ENCODE results near the gene SLC6A9.

Gene SLC6A9

DNA sequence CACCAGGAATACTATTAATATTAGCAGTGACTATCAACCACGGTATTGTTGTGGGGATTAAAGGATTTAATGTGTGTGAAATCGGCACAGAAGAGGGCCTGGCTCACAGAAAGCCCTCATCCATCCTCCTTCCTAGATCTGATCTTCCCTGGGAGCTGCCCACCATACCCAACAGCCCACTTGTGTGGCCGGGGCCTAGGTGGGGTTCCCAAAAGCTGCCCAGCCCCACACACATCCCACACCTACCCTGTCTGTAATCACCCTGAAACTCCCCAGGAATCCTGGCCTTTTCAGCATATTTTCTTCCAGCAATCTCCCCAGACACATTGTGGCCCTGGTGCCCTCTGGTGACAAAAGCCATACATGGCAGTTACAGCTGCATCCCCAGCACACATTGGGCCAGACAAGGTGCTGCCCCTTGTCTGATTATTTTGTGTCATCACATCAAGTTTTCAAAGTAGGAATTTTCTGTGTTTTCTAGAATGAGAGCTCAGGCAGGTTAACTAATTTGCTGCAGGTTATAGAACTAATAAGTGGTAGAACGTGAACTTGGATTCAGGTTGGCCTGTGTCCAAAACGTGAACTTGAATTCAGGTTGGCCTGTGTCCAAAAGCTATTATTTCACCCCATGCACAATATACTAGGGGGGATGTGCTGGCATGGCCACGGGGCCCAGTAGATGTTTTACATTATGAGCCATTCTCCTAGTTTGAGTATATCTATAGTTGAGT is 5.3 kb upstream of the SLC6A9 start:
- DNase-seq (ENCODE audit: low read depth in 2 of 2) = peak; percentile 68 to 81
- TF ChIP-seq, protein P1, sequence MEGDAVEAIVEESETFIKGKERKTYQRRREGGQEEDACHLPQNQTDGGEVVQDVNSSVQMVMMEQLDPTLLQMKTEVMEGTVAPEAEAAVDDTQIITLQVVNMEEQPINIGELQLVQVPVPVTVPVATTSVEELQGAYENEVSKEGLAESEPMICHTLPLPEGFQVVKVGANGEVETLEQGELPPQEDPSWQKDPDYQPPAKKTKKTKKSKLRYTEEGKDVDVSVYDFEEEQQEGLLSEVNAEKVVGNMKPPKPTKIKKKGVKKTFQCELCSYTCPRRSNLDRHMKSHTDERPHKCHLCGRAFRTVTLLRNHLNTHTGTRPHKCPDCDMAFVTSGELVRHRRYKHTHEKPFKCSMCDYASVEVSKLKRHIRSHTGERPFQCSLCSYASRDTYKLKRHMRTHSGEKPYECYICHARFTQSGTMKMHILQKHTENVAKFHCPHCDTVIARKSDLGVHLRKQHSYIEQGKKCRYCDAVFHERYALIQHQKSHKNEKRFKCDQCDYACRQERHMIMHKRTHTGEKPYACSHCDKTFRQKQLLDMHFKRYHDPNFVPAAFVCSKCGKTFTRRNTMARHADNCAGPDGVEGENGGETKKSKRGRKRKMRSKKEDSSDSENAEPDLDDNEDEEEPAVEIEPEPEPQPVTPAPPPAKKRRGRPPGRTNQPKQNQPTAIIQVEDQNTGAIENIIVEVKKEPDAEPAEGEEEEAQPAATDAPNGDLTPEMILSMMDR (IDR thresholded peaks at IDR 0.05; ENCODE audit: low read depth, low read length) = peak; percentile 79
- H3K4me3 ChIP-seq (replicated peaks in 1 of 2; ENCODE audit: low read depth in 2 of 2, low read length in 2 of 2) = no peak overlapping the region

DNA sequence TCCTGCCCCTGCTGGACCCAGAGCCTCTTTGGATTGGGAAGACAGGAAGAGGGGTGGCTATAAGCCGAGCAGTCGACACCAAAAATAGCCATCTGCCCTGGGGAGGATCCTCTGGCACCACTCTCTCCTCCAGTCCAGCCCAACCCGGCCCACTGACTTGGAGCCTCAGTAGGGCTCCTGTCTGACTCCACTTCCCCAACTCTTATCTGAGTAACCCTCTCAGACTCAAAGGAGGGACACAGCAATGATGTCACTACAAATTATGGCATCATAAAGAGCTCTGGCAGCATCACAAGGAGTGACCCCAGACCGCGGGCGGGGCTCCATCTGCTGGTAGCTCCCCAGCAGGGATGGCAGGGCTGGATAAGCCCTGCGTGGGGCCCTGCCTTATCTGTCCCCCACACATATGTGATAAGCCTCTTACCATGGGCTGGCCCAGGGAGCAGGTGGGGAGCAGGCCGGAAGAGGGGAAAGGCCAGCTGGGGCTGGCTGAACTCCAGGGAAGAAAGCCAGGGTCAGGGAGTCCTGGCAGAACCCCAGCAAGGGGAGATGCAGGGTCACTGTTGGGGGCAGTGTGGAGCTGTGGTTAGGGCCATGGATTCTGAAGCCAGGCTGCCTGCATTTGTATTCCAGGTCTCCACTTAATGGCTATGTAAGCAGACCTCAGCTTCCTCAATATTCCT is 4.6 kb upstream of the SLC6A9 start:
- TF ChIP-seq, protein P1 (IDR thresholded peaks at IDR 0.05; ENCODE audit: low read depth, low read length) = no peak
- peak; percentile 34 to 56 for DNase-seq (ENCODE audit: low read depth in 2 of 2)
- no peak overlapping the region for H3K4me3 ChIP-seq (replicated peaks in 1 of 2; ENCODE audit: low read depth in 2 of 2, low read length in 2 of 2)

DNA sequence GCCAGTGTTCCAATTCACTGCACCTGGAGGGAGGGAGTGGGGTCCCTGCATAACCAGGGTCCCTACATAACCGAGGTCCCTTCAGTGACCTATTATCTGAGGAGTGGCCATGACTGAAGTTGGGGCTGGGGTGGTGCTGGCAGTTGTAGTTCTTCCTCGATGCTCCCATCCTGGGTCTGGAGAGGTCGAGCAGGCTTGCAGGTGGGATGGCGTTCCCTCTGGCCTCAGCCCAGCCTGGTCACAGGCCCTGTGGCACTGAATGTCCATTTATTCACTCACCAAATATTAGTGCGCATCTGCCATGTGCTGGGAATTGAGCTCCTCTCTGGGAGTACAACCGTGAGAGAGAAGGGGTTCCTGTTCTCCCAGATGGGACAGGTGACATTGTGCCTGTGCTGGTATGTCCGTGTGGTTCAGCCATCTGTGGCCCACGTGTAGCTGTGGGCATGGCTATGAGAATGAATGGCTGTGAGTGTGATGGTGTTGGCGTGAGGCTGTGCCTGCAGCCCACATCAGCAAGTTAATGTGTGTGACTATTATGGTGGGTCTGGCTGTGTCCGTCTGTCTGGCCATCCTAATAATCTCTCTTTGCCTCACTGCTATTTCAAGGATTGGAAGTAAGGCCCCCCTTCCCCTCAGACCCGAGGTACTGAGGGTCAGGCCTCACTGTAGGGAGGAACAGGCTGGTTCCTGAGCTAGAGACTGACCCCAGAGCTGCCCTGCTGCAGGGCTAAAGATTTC is 3.9 kb upstream of the SLC6A9 start:
- no peak for DNase-seq (ENCODE audit: low read depth in 2 of 2)
- TF ChIP-seq, protein P1 (IDR thresholded peaks at IDR 0.05; ENCODE audit: low read depth, low read length) = no peak
- no peak overlapping the region for H3K4me3 ChIP-seq (replicated peaks in 1 of 2; ENCODE audit: low read depth in 2 of 2, low read length in 2 of 2)

DNA sequence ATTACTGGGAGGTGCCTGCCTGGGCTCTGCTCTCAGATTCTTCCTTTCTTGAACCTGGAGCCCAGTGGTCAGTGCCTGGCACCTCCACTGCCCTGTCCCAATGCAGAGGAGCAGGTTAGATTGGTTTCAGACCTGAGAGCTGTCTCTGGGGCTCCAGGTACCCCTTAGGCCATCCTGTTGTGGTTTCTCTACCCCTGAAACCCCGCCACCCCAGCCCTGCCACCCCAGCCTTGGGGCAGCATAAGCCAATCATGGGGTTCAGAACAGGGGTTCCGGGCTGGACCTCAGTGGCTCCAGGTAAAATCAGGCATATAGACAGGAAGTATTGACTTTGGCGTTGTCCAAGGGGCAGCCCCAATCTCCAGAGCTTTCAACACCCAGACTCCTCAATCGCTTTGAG is 3.2 kb upstream of the SLC6A9 start:
- TF ChIP-seq, protein P1 (IDR thresholded peaks at IDR 0.05; ENCODE audit: low read depth, low read length) = no peak
- DNase-seq (ENCODE audit: low read depth in 2 of 2) = no peak
- no peak overlapping the region for H3K4me3 ChIP-seq (replicated peaks in 1 of 2; ENCODE audit: low read depth in 2 of 2, low read length in 2 of 2)

DNA sequence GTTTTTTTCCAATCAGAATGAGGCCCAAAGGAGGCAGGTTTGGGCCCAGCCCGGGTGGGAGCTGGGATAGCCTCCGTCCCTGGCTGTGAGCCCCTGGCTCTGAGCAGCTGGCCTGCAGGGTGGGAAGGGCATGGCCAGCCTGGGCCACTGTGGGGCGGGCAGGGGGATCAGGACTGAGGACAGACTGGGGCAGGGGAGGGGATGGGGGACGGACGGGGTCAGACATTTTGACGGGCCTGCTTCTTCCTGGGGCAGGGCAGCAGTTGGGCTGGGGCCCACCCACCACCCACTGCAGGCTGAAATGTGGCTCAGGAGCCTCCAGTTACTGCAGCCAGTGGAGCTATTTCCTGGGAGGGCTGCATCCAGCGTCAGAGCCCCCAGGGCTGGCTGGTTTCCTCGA is 2.5 kb upstream of the SLC6A9 start:
- TF ChIP-seq, protein P1 (IDR thresholded peaks at IDR 0.05; ENCODE audit: low read depth, low read length) = no peak
- H3K4me3 ChIP-seq (replicated peaks in 1 of 2; ENCODE audit: low read depth in 2 of 2, low read length in 2 of 2) = no peak overlapping the region
- no peak for DNase-seq (ENCODE audit: low read depth in 2 of 2)

DNA sequence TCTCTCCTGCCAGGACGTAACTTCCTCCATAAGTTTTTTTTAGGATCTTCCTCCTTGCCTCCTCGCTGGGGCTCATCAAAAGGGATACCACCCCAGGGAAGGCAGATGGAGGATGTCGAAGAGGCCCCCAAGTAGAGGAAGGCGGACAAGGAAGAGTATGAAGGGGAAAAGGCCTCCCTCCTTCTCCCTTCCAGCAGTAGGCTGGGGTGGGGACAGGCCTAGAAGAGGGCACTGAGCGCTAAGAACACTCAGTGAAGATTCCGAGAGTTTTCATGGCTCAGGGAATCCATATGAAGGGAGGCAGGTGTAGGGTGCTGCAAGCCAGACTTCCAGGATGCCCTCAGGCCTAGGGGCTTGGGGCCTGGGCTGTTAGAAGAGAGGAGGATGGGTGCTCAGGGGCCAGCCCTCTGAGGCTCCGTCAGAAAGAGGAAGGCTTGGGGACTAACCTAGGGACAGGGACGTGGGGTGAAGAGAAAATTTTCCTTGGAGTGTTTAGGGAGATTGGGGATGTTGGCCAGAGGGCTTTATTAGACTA is 1.8 kb upstream of the SLC6A9 start:
- no peak for DNase-seq (ENCODE audit: low read depth in 2 of 2)
- TF ChIP-seq, protein P1 (IDR thresholded peaks at IDR 0.05; ENCODE audit: low read depth, low read length) = no peak
- no peak overlapping the region for H3K4me3 ChIP-seq (replicated peaks in 1 of 2; ENCODE audit: low read depth in 2 of 2, low read length in 2 of 2)

All from cardiac fibroblast (primary cell).